SK-N-SH treated with all-trans-retinoic acid at 6 μM for 48 hours (cell line): ENCODE results near the gene RPL23.

Source experiments
- ATAC-seq: fragments of 200-7000 bp; cut with Tn5 transposase; 3 replicates; pipeline ENCODE4 v1.9.1; 2020; ENCODE audit warnings: mild to moderate bottlenecking, moderate library complexity
- ESRRG ChIP-seq: fragments of 250-450 bp; sonication (Bioruptor Pico); IDR thresholded peaks from 2 replicates; pipeline ENCODE4 v1.6.1; 2021; ENCODE audit warnings: mild to moderate bottlenecking
- ISL1 ChIP-seq: fragments of 250-450 bp; sonication (Bioruptor Pico); IDR thresholded peaks from 2 replicates; pipeline ENCODE4 v2.1.2; 2022; ENCODE audit warnings: mild to moderate bottlenecking, moderate library complexity
- PPARA ChIP-seq: fragments of 250-450 bp; sonication (Bioruptor Pico); IDR thresholded peaks from 2 replicates; pipeline ENCODE4 v1.5.0; 2020; ENCODE audit warnings: mild to moderate bottlenecking, borderline replicate concordance
- RARB ChIP-seq: fragments of 250-450 bp; sonication (Bioruptor Pico); IDR thresholded peaks from 2 replicates; pipeline ENCODE4 v1.8.0; 2021; ENCODE audit warnings: mild to moderate bottlenecking, moderate library complexity
- SNAI2 ChIP-seq: fragments of 250-450 bp; sonication (Bioruptor Pico); IDR thresholded peaks from 2 replicates; pipeline ENCODE4 v1.5.0; 2020; ENCODE audit warnings: mild to moderate bottlenecking, moderate library complexity
- TCF4 ChIP-seq: fragments of 250-450 bp; sonication (Bioruptor Pico); IDR thresholded peaks from 2 replicates; pipeline ENCODE4 v1.8.0; 2021; ENCODE audit warnings: mild to moderate bottlenecking, moderate library complexity, borderline replicate concordance
- TOX ChIP-seq: fragments of 250-450 bp; sonication (Bioruptor Pico); IDR thresholded peaks from 2 replicates; pipeline ENCODE4 v1.8.0; 2021; ENCODE audit warnings: mild to moderate bottlenecking, moderate library complexity, borderline replicate concordance
- ZFP3 ChIP-seq: fragments of 250-450 bp; sonication (Bioruptor Pico); IDR thresholded peaks from 2 replicates; pipeline ENCODE4 v1.5.0; 2020; ENCODE audit warnings: mild to moderate bottlenecking, moderate library complexity
- ZNF565 ChIP-seq: fragments of 450-650 bp; formaldehyde crosslinking; conservative IDR thresholded peaks from 2 replicates; pipeline ENCODE4 v1.5.0; 2020; ENCODE audit warnings: low read depth, mild to moderate bottlenecking, moderate library complexity
- ZNF70 ChIP-seq: fragments of 450-650 bp; formaldehyde crosslinking; IDR thresholded peaks from 2 replicates; pipeline ENCODE4 v1.5.0; 2020; ENCODE audit warnings: mild to moderate bottlenecking, moderate library complexity
- ZNF8 ChIP-seq: fragments of 450-650 bp; formaldehyde crosslinking; IDR thresholded peaks from 2 replicates; pipeline ENCODE4 v1.5.0; 2020; ENCODE audit warnings: mild to moderate bottlenecking, moderate library complexity
- TF ChIP-seq, protein P1 (sequence below): fragments of 250-450 bp; sonication (Bioruptor Pico); IDR thresholded peaks from 2 replicates; pipeline ENCODE4 v1.5.0; 2020; ENCODE audit warnings: mild to moderate bottlenecking, moderate library complexity
- TF ChIP-seq, protein P2 (sequence below): fragments of 250-450 bp; sonication (Bioruptor Pico); IDR thresholded peaks from 2 replicates; pipeline ENCODE4 v1.5.1; 2021; ENCODE audit warnings: mild to moderate bottlenecking, moderate library complexity
- TF ChIP-seq, protein P3 (sequence below): fragments of 250-450 bp; sonication (Bioruptor Pico); IDR thresholded peaks from 2 replicates; pipeline ENCODE4 v1.8.0; 2020; ENCODE audit warnings: mild to moderate bottlenecking, moderate library complexity, borderline replicate concordance
- TF ChIP-seq, protein P4 (sequence below): fragments of 250-450 bp; sonication (Bioruptor Pico); IDR thresholded peaks from 2 replicates; pipeline ENCODE4 v1.5.1; 2020; ENCODE audit warnings: low read depth, mild to moderate bottlenecking, moderate library complexity
- TF ChIP-seq, protein P5 (sequence below): fragments of 250-450 bp; sonication (Bioruptor Pico); IDR thresholded peaks from 2 replicates; pipeline ENCODE4 v1.8.0; 2021; ENCODE audit warnings: low read depth, mild to moderate bottlenecking, moderate library complexity, borderline replicate concordance

RPL23 gene

DNA sequence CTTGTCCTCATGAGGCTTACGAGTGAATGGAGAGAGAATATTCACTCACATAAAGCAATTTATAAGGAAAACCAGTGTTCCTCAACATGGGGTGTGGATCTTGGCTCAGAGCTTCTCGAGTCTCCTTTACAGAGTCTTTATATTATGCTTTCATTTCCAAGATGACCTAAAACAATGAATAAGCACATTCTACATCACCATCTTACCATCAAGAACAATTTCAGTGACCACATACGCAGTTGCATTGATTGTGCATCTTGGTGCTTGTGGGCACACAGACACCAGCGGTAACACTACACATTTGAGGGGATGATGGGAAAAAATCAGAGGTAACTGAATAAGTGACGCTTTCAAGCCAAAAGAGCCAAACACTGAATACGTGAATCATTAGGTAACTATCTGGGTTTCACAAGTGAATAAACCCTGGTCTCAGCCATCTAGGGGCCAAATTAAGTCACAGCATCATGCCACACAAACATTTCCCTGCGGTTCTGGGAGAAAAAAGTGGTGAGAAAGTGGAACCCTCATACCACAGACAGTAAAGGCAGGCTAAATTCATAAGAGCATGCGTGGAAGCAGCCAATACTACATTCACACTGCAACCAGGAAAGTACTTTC lies 37.8 kb downstream of the RPL23 start:
- TF ChIP-seq TCF4 (CRISPR knock-in tag) (no peak), SNAI2 (CRISPR knock-in tag) (no peak), ZNF565 (CRISPR knock-in tag) (no peak), RARB (no peak), ESRRG (CRISPR knock-in tag) (no peak)
- TF ChIP-seq, protein P1, sequence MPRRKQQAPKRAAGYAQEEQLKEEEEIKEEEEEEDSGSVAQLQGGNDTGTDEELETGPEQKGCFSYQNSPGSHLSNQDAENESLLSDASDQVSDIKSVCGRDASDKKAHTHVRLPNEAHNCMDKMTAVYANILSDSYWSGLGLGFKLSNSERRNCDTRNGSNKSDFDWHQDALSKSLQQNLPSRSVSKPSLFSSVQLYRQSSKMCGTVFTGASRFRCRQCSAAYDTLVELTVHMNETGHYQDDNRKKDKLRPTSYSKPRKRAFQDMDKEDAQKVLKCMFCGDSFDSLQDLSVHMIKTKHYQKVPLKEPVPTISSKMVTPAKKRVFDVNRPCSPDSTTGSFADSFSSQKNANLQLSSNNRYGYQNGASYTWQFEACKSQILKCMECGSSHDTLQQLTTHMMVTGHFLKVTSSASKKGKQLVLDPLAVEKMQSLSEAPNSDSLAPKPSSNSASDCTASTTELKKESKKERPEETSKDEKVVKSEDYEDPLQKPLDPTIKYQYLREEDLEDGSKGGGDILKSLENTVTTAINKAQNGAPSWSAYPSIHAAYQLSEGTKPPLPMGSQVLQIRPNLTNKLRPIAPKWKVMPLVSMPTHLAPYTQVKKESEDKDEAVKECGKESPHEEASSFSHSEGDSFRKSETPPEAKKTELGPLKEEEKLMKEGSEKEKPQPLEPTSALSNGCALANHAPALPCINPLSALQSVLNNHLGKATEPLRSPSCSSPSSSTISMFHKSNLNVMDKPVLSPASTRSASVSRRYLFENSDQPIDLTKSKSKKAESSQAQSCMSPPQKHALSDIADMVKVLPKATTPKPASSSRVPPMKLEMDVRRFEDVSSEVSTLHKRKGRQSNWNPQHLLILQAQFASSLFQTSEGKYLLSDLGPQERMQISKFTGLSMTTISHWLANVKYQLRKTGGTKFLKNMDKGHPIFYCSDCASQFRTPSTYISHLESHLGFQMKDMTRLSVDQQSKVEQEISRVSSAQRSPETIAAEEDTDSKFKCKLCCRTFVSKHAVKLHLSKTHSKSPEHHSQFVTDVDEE (CRISPR knock-in tag), result no peak
- ATAC-seq, result peak; percentile 50; the same call in 2 of the 3 replicates

DNA sequence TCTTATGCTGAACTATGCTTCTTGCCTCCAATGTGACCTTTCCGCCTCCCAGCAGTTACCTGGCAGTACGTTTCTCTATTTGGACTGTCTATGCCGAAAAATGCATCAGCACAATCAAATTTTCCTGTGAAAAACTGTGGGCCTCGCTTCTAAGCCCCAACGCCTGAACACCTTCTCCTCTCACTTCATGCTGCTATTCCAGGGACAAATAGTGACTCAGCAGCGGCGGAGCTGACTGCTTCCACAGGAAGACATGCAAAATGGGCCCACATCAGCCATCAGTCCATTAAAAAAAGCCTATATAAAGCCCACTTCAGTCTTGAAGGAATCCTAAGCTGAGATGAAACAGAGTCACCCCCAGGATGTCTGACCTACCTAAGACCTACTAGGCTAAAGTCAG lies 43.7 kb downstream of the RPL23 start:
- ATAC-seq, result no peak
- TF ChIP-seq TOX (no peak), ESRRG (CRISPR knock-in tag) (no peak), ZNF565 (CRISPR knock-in tag) (no peak), SNAI2 (CRISPR knock-in tag) (no peak), ZNF8 (CRISPR knock-in tag) (no peak), TCF4 (CRISPR knock-in tag) (no peak), PPARA (CRISPR knock-in tag) (no peak), ZNF70 (CRISPR knock-in tag) (no peak), RARB (no peak), ZFP3 (CRISPR knock-in tag) (no peak), ISL1 (no peak)
- TF ChIP-seq, protein P2, sequence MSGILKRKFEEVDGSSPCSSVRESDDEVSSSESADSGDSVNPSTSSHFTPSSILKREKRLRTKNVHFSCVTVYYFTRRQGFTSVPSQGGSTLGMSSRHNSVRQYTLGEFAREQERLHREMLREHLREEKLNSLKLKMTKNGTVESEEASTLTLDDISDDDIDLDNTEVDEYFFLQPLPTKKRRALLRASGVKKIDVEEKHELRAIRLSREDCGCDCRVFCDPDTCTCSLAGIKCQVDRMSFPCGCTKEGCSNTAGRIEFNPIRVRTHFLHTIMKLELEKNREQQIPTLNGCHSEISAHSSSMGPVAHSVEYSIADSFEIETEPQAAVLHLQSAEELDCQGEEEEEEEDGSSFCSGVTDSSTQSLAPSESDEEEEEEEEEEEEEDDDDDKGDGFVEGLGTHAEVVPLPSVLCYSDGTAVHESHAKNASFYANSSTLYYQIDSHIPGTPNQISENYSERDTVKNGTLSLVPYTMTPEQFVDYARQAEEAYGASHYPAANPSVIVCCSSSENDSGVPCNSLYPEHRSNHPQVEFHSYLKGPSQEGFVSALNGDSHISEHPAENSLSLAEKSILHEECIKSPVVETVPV (CRISPR knock-in tag), result no peak
- TF ChIP-seq, protein P3, sequence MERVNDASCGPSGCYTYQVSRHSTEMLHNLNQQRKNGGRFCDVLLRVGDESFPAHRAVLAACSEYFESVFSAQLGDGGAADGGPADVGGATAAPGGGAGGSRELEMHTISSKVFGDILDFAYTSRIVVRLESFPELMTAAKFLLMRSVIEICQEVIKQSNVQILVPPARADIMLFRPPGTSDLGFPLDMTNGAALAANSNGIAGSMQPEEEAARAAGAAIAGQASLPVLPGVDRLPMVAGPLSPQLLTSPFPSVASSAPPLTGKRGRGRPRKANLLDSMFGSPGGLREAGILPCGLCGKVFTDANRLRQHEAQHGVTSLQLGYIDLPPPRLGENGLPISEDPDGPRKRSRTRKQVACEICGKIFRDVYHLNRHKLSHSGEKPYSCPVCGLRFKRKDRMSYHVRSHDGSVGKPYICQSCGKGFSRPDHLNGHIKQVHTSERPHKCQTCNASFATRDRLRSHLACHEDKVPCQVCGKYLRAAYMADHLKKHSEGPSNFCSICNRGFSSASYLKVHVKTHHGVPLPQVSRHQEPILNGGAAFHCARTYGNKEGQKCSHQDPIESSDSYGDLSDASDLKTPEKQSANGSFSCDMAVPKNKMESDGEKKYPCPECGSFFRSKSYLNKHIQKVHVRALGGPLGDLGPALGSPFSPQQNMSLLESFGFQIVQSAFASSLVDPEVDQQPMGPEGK (CRISPR knock-in tag), result no peak
- TF ChIP-seq, protein P1 (CRISPR knock-in tag), result no peak
- TF ChIP-seq, protein P4, sequence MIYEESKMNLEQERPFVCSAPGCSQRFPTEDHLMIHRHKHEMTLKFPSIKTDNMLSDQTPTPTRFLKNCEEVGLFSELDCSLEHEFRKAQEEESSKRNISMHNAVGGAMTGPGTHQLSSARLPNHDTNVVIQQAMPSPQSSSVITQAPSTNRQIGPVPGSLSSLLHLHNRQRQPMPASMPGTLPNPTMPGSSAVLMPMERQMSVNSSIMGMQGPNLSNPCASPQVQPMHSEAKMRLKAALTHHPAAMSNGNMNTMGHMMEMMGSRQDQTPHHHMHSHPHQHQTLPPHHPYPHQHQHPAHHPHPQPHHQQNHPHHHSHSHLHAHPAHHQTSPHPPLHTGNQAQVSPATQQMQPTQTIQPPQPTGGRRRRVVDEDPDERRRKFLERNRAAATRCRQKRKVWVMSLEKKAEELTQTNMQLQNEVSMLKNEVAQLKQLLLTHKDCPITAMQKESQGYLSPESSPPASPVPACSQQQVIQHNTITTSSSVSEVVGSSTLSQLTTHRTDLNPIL (CRISPR knock-in tag), result no peak
- TF ChIP-seq, protein P5, sequence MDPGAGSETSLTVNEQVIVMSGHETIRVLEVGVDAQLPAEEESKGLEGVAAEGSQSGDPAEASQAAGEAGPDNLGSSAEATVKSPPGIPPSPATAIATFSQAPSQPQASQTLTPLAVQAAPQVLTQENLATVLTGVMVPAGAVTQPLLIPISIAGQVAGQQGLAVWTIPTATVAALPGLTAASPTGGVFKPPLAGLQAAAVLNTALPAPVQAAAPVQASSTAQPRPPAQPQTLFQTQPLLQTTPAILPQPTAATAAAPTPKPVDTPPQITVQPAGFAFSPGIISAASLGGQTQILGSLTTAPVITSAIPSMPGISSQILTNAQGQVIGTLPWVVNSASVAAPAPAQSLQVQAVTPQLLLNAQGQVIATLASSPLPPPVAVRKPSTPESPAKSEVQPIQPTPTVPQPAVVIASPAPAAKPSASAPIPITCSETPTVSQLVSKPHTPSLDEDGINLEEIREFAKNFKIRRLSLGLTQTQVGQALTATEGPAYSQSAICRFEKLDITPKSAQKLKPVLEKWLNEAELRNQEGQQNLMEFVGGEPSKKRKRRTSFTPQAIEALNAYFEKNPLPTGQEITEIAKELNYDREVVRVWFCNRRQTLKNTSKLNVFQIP (CRISPR knock-in tag), result no peak
